C4-2B (cell line): Measurements from ENCODE around the gene CDK2AP2.
"Not testable (repeated sequence)": the region's sequence is repeated elsewhere in the genome, so short reads cannot be mapped to it uniquely, and the experiment has no call there.

Source experiments
- CTCF ChIP-seq: fragments of 450-650 bp; conservative IDR thresholded peaks from 2 replicates; pipeline ENCODE4 v1.5.1; 2017; ENCODE audit warnings: mild to moderate bottlenecking
- ZFX ChIP-seq: fragments of 450-650 bp; IDR thresholded peaks from 2 replicates; pipeline ENCODE4 v1.6.1; 2017

- TF ChIP-seq CTCF, ZFX: not testable (repeated sequence)
Measured at GRCh38 chr11:67465530-67465929, 42.4 kb downstream of the CDK2AP2 start.
